ENCODE measurements around the gene ABCA2.

ABCA2 gene

DNA sequence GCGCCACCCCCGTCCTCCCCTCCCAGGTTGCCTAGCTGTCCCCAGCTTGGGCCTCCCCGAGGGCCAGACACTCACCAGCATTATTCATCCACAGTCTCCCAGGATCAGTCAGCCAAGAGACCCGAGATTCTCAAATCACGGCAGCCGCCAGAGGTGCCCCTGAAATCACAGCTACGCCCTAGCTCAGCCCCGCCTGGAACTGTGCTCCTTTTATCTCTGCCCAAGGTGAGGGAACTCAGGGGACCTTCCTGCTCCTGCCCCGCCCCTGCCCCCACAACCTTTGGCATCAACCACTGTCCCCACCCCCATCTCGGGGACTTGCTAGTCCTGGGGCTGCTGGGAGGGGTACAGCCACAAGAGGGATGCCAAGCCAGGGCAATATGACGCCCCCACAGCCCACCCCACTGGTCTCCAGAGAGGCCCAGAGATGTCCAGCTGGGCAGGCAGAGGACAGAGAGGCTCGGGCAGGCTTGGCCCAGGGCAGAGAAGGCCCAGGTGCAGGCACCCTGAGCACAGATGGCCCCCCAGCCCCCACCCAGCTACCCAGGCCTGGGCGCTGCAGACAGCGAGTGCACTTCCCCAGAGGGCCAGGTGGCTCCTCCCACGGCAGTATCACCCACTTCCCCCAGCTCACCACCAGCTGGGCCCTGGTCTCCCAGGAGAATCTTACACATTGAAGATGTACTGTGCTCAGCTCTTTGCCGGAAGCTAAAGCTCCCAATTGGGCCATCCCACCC is 4.0 kb upstream of the ABCA2 start, which contains the start of gene FUT7:
TSS of gene FUT7 (minus strand) at position 185 of the 737 bp plus-strand sequence. CDS start at position 88, 97 bp downstream.
- in situ Hi-C loops (cut with HindIII; ENCODE audit: low sequenced_read_pairs) = loop anchor here (25.0 kb wide), 1 partner anchor 220 kb away; the partner anchor contains the start of gene RABL6

DNA sequence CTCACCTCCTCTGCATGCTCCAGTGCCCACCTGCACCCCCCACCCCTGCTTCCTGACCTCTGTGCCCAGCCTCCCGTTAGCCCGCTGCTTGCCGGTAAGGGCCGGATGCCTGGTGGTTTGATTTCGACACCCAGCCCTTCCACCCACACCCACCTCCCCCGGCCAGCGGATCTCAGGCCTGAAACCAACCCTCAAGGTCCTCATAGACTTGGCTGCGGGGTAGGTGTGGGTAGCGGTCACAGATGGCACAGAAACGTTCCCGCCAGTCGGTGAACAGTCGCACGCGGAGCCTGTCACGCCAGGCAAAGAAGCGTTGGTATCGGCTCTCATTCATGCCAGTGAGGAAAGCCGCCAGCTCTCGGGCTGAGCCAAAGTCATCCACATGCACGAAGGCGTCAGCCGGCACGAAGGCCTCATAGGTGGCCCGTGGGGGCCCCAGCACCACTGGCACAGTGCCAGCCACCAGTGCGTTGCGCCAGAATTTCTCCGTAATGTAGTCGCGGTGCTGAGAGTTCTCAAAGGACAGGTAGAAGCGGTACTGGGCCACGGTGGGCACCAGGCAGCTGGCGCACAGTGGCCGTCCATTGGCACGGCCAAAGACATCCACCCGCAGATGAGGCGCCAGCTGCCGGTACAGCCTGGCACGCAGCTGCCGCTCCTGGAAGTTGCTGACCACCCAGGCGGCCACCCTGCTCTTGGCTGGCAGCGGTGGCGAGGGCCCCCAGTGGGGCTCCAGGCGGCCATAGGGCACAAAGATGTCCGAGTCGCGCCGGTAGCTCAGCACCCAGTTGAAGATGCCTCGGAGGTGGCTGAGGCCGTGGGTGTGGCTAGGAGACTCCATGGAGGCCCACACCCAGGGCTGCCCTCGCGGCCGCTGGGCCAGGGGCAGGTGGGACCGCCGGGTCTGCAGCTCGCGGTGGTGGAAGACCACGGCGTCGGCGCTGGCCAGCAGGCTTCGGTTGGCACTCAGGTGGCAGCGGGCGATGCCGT is 2.8 kb upstream of the ABCA2 start:
- in situ Hi-C loops (cut with HindIII; ENCODE audit: low sequenced_read_pairs) = loop anchor here (25.0 kb wide), 1 partner anchor 219 kb away; the partner anchor contains the start of gene RABL6

- in situ Hi-C loops (cut with HindIII; ENCODE audit: low sequenced_read_pairs) = loop anchor here (25.0 kb wide), 1 partner anchor 218 kb away; the partner anchor contains the start of gene RABL6
These were observed 2.0 kb upstream of the ABCA2 start for GRCh38 chr9:137030006-137030405.

DNA sequence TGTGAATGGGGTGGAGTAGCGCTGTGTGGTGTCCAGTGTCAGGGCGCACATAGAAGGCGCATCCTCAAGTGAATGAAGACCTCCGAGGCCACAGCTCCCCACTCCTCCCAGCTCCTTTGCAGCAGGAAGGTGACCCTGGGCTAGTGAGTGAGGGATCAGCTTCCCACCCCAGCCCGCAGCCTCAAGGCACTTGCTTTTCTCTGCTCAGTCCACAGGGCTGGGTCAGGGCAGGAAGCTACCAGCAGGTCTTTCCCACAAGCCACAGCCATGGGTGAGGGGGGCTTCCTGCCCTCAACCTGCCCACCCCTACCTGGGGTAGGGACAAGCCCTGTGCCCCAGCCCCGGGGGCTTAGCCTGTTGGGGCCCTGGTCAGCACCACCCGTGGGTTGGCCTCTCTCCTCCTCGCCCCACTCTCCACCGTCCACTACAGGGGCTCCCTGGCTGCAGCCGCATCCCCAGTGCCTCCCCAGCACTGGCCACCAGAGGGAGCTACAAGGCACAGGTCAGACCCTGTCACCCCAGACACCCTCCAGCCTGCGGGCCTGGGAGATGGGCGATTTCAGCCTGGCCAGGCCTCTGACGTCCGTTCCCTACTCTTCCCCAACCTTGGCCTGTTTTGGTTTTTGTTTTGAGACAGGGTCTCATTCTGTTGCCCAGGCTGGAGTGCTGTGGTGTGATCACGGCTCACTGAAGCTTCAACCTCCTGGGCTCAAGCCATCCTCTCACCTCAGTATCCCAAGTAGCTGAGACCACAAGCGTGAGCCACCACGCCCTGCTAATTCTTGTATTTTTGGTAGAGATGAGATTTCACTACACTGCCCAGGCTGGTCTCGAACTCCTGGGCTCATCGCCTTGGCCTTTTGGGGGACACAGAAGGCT is 1.3 kb upstream of the ABCA2 start:
- in situ Hi-C loops (cut with HindIII; ENCODE audit: low sequenced_read_pairs) = loop anchor here (25.0 kb wide), 1 partner anchor 217 kb away; the partner anchor contains the start of gene RABL6

GRCh38 chr9:137028263-137029057 is 423 bp upstream of the ABCA2 start:
- in situ Hi-C loops (cut with HindIII; ENCODE audit: low sequenced_read_pairs) = loop anchor here (25.0 kb wide), 1 partner anchor 216 kb away; the partner anchor contains the start of gene RABL6

DNA sequence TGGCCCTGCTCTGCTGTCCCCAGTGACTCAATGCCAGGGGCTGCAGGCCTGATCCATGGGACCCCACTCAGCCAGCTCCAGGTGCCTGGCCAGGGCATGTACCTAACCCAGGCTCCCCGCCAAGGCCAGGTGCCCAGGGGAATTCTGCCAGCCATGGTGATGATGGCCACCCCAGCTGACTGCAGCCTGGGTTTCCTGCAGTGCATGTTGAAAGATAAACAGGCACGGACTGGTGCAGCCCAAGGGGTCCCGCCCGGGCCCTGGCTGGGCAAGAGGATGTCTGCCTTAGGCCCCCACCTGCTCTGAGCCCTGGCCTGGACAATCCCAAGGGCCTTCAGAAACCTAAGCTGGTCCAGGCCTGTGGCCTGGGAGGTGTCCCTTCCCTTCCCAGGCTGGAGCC is 1.2 kb downstream of the ABCA2 start:
- in situ Hi-C loops (cut with HindIII; ENCODE audit: low sequenced_read_pairs) = loop anchor here (25.0 kb wide), 1 partner anchor 215 kb away; the partner anchor contains the start of gene RABL6

GRCh38 chr9:137026384-137026783 is 1.7 kb downstream of the ABCA2 start:
- in situ Hi-C loops (cut with HindIII; ENCODE audit: low sequenced_read_pairs) = loop anchor here (25.0 kb wide), 1 partner anchor 214 kb away; the partner anchor contains the start of gene RABL6

GRCh38 chr9:137025517-137025966 is 2.5 kb downstream of the ABCA2 start:
- in situ Hi-C loops (cut with HindIII; ENCODE audit: low sequenced_read_pairs) = loop anchor here (25.0 kb wide), 1 partner anchor 213 kb away; the partner anchor contains the start of gene RABL6

DNA sequence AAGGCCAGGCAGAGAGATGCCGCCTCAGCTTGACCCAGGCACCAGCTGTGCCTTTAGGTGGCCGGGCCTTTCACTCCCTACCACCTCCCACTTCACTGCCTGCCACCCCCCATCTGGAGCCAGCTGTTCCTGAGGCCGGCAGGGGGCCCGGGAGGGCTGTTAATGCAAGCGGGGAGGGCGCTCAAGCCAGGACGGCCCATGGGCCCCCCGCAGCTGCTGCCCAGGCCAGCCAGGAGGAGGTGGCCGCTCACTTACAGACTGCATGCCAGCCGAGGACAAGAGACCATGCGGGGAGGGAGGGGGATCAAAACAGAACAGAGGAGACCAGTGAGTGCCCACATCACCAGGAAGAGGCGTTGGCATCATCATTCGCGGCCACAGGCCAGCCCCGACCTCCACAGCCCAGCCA is 4.5 kb downstream of the ABCA2 start:
- in situ Hi-C loops (cut with HindIII; ENCODE audit: low sequenced_read_pairs) = no loop called here

- in situ Hi-C loops (cut with HindIII; ENCODE audit: low sequenced_read_pairs) = no loop called here
These were observed 4.9 kb downstream of the ABCA2 start for GRCh38 chr9:137023157-137023556.

GRCh38 chr9:137022662-137023008 is 5.4 kb downstream of the ABCA2 start:
- in situ Hi-C loops (cut with HindIII; ENCODE audit: low sequenced_read_pairs) = no loop called here

DNA sequence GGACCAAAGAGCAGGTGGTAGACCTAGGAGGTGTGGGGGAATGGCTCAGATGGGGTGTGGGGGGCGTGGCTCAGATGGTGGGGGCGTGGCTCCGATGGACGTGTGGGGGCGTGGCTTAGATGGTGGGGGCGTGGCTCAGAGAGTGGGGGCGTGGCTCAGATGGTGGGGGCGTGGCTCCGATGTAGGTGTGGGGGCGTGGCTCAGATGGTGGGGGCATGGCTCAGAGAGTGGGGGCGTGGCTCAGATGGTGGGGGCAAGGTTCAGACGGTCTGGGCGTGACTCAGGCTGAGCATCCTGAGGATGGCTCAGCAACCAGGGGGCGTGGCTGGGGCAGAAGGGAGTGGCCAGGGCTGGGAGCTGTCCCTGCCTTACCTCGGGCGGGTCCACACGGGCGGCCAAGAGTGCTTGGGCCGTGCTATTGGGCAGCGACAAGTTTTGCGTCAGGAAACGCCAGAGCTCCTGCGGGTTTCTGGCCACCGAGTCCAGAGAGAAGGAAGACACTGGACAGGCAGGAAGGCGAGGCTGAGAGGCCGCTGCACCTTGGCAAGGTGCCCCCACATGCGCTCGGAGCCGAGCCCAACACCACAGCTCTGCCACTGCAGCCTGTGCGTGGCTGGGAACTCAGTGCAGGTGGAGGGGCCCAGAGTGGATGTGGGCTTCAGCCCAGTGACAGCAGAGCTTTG is 5.9 kb downstream of the ABCA2 start:
- in situ Hi-C loops (cut with HindIII; ENCODE audit: low sequenced_read_pairs) = no loop called here

DNA sequence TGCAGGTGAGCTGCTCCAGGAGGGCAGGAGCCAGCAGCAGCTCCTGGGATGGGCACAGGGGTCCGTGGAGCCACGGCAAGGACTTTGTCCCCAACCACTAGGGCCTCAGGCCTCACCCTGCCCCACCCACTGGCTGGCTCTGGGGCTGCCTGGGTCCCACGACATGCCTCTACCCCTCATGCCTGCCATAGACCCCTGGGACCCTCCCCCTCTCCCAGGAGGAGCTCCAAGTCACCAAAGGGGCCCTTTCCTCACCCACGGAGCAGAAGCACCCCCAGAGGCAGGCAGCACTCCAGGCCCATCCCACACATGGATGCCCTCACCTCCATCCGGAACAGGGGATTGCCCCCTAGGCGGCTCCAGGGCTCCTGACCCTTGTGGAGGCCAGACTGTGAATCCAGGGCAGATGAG is 6.5 kb downstream of the ABCA2 start:
- in situ Hi-C loops (cut with HindIII; ENCODE audit: low sequenced_read_pairs) = no loop called here

DNA sequence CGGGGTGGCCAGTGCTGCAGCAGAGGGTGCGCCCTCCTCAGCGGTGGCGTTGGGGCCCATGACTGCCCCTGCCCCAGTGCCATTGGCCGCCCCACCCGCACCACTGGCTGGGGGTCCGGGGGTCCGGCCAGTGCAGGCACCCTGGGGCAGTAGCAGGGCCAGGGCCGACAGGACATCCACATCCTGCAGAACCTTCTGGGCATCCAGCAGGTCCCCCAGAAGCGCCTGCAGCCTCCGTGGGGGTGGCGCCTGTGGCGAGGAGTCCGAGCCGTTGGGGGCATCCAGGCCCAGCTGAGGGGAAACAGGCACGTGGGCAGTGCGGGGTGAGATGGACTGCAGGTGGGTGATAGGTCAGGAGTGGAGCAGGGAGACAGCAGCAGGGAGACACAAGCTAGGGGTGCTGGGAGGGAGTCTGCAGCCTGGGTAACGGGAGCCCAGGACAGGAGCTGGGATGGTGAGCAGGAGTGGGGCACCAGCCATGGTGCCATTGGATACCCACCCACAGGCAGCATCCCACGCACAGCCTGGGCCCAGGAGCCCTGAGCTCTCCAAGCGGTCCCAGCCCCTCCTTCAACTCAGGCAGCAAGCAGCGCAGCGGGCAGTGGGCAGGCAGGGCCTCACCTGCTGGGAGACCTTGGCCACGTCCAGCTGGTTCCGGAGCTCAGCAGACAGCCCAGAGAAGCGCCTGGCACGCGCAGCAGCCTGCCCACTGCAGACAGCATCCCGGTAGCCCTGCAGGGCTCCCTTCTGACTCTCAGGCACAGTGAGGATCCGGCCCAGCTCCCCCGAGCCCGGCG is 7.1 kb downstream of the ABCA2 start:
- in situ Hi-C loops (cut with HindIII; ENCODE audit: low sequenced_read_pairs) = no loop called here

DNA sequence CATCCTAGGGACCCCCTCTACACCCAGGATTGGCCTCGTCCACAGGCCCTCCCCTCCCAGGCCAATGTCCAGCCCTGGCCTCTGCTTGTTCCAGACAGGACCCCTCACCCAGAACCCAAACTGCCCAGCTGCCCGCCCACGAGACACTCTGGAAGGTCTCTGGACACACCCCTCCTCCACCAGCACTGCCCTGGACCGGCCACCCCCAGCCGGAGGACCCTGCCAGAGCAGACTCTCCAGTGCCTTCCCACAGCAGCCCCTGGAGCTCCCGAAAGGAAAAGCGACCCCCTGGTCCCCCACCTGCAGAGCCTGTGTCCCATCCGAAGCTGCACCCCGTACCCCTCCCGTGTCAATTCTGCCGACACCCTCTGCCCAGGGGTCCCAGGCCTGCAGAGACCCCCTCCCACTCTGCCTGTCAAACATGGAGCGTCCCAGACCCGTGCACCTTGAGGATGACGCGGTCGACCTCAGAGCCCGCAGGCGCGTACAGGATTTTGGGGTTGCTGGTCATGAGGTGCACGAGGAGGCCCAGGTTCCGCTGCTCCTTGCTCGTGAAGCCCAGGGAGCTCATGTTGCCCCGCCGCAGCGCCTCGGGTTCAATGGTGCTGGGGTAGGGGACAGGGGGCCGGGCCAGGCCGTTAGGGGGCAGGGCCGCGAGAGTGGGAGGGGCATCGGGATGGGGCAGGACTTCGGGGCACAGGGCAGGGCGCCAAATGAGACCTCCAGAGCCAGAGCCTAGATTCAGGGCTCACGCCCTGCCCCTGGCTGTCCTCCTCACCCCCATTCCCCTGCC is 8.0 kb downstream of the ABCA2 start:
- in situ Hi-C loops (cut with HindIII; ENCODE audit: low sequenced_read_pairs) = no loop called here

DNA sequence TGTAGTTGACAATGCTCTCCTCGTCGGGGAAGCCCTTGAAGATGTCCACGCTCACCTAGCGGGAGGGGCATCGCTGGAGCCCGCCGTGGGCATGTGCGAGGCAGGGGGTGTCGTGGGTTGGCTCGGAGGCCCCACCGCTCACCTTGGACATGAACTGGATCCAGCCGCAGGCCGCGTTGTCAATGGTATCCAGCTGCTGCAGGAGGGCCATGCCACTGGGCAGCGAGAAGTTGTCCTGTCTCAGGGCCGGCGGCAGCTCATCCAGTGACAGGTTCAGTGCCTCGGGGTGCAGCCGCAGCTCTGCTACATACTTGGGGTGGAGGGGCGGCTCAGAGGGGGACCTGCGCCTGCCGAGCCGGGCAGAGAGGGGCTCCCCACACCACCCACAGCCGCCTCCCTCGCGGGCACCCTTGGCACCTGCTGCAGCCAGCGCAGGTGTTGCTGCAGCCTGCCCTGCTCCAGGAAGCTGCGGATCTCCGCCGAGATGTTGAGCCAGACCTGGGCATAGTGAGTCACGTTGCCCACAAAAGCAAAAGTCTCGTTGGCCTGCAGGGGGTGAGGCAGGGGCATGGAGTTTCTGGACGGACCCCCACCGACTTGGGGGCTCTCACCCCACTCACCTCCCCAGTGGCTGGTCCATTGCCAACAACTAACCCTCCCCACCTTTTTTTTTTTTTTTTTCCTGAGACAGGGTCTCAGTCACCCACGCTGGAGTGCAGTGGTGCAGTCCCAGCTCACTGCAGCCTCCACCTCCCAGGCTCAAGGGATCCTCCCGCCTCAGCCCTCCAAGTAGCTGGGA is 9.1 kb downstream of the ABCA2 start:
- in situ Hi-C loops (cut with HindIII; ENCODE audit: low sequenced_read_pairs) = no loop called here

All from DLD1 (cell line).